Panc1 (cell line): ENCODE measurements around the gene ANKRD42. TPM values are rescaled to one million over a fixed set of nuclear protein-coding genes. Genes with fewer than 3 reads are reported as not detected.

ENCODE experiments used
- ATAC-seq: fragments of 200-7000 bp; cut with Tn5 transposase; 2 replicates; pipeline ENCODE4 v1.9.1; 2020; ENCODE audit warnings: mild to moderate bottlenecking, moderate library complexity
- BruUV-seq: library from RNA; stranded (reverse); fragments of 400-500 nt; replicated peaks from 2 replicates; lab custom pipeline; 2021; lab: Mats Ljungman, UMichigan
- CTCF ChIA-PET: fragments of 300-600 bp; sonication (Branson Sonifier 250); formaldehyde crosslinking; loops from one replicate; lab custom pipeline; 2022; ENCODE audit warnings: antibody characterized with exemption; lab: Charles Lee
- POLR2A ChIA-PET: fragments of 300-600 bp; sonication (Branson Sonifier 250); formaldehyde crosslinking; loops from one replicate; lab custom pipeline; 2022; ENCODE audit warnings: antibody characterized with exemption; lab: Charles Lee
- DNase-seq: peaks from one replicate; pipeline ENCODE4 v3.0.0-alpha.2; 2010; ENCODE audit warnings: low read depth, low spot score
- H3K27ac ChIP-seq: 2 replicates; pipeline ENCODE4 v1.5.1; 2011; ENCODE audit warnings: mild to moderate bottlenecking, low read length, inconsistent platforms
- H3K27me3 ChIP-seq: fragments of 200-500 bp; sonication (Bioruptor generic); 2 replicates; pipeline ENCODE4 v1.6.0; 2014; ENCODE audit warnings: low read length, inconsistent platforms; ENCODE audit not compliant: control insufficient read depth, insufficient read depth
- H3K36me3 ChIP-seq: fragments of 200-500 bp; sonication (Bioruptor generic); 2 replicates; pipeline ENCODE4 v1.5.1; 2014; ENCODE audit warnings: inconsistent platforms, mild to moderate bottlenecking, low read length, moderate library complexity; ENCODE audit not compliant: control insufficient read depth, insufficient read depth
- H3K4me1 ChIP-seq: 2 replicates; pipeline ENCODE4 v1.5.1; 2011; ENCODE audit warnings: inconsistent platforms, mild to moderate bottlenecking, low read length, moderate library complexity; ENCODE audit not compliant: control insufficient read depth, insufficient read depth
- H3K4me3 ChIP-seq, 2 experiments: 2 replicates each; pipeline ENCODE4 v1.5.1; 2011 to 2012; ENCODE audit warnings: low read depth in 2 of 2, low read length in 2 of 2, mild to moderate bottlenecking in 2 of 2, inconsistent platforms in 1 of 2, moderate library complexity in 1 of 2
- H3K9me3 ChIP-seq: fragments of 200-500 bp; sonication (Bioruptor generic); 2 replicates; pipeline ENCODE4 v1.5.1; 2014; ENCODE audit warnings: low read depth, mild to moderate bottlenecking, inconsistent platforms, low read length, moderate library complexity; ENCODE audit not compliant: control insufficient read depth, insufficient read depth
- POLR2AphosphoS5 ChIP-seq: IDR thresholded peaks from 2 replicates; pipeline ENCODE4 v1.6.1; 2012; ENCODE audit warnings: mild to moderate bottlenecking, low read depth, low read length, moderate library complexity
- SIN3A ChIP-seq: IDR thresholded peaks from 2 replicates; pipeline ENCODE4 v1.6.1; 2012; ENCODE audit warnings: low read depth, mild to moderate bottlenecking, low read length, moderate library complexity, borderline replicate concordance; ENCODE audit not compliant: insufficient read depth
- TCF7L2 ChIP-seq: IDR thresholded peaks from 2 replicates; pipeline ENCODE4 v1.6.1; 2011; ENCODE audit warnings: mild to moderate bottlenecking, low read depth, low read length, inconsistent platforms
- in situ Hi-C: cut with HindIII; loops from 2 replicates; pipeline ENCODE4 v1.10.0; 2016; ENCODE audit warnings: low sequenced_read_pairs, low pct_unique_long_range_greater_than_20kb
- intact Hi-C: fragments of 100-400 bp; cut with micrococcal nuclease; formaldehyde crosslinking; loops from one replicate; pipeline ENCODE4 v1.10.0; 2022; ENCODE audit not compliant: unreplicated experiment
- total RNA-seq: library from RNA; stranded (reverse); gene quantifications from one replicate; pipeline ENCODE4 v1.2.1, GENCODE V29; 2021; ENCODE audit not compliant: unreplicated experiment
- TF ChIP-seq, protein P1 (sequence below), 2 experiments: IDR thresholded peaks; 2 replicates each; pipeline ENCODE4 v1.6.1; 2011 to 2012; ENCODE audit warnings: low read depth in 2 of 2, control low read depth in 1 of 2, low read length in 1 of 2, mild to moderate bottlenecking in 1 of 2, moderate library complexity in 1 of 2; ENCODE audit not compliant: insufficient read depth in 1 of 2
- TF ChIP-seq, protein P2 (sequence below): fragments of 450-650 bp; IDR thresholded peaks from 2 replicates; pipeline ENCODE4 v1.5.1; 2017; ENCODE audit warnings: mild to moderate bottlenecking

ANKRD42 gene
- total RNA-seq, 1 experiment from 2014 or later: 14.8 TPM

DNA sequence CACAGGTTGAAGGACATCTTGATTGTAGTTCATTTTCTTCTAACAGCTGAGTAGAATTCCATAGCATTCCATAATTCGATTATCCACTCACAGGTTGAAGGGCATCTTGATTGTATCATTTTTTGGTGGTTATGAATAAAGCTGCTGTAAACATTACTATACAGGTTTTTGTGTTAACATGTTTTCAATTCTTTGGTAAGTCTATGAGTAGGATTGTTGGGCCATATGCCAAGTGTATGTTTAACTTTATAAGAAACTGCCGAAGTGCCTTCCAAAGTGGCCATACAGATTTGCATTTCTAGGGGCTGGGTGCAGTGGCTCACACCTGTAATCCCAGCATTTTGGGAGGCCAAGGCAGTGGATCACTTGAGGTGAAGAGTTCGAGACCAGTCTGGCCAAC lies 44.6 kb downstream of the ANKRD42 start:
- DNase-seq (no peak), ATAC-seq (no peak)
- H3K27me3 ChIP-seq: no peaks in the 10 kb centered on the region; the same call in 1 of the 2 replicates
- intact Hi-C loops: no loop called here
- ChIA-PET CTCF (no interaction called here), POLR2A (interaction anchor here (0.6 kb wide), 1 partner anchor 81 kb away, joined by 3 read pairs; no protein-coding TSS in a partner anchor)
- H3K9me3 ChIP-seq: no peaks in the 10 kb centered on the region
- H3K27ac ChIP-seq: no peak overlapping the region
- TF ChIP-seq POLR2AphosphoS5: no peak
- no peak for TF ChIP-seq SIN3A
- TF ChIP-seq, protein P1, sequence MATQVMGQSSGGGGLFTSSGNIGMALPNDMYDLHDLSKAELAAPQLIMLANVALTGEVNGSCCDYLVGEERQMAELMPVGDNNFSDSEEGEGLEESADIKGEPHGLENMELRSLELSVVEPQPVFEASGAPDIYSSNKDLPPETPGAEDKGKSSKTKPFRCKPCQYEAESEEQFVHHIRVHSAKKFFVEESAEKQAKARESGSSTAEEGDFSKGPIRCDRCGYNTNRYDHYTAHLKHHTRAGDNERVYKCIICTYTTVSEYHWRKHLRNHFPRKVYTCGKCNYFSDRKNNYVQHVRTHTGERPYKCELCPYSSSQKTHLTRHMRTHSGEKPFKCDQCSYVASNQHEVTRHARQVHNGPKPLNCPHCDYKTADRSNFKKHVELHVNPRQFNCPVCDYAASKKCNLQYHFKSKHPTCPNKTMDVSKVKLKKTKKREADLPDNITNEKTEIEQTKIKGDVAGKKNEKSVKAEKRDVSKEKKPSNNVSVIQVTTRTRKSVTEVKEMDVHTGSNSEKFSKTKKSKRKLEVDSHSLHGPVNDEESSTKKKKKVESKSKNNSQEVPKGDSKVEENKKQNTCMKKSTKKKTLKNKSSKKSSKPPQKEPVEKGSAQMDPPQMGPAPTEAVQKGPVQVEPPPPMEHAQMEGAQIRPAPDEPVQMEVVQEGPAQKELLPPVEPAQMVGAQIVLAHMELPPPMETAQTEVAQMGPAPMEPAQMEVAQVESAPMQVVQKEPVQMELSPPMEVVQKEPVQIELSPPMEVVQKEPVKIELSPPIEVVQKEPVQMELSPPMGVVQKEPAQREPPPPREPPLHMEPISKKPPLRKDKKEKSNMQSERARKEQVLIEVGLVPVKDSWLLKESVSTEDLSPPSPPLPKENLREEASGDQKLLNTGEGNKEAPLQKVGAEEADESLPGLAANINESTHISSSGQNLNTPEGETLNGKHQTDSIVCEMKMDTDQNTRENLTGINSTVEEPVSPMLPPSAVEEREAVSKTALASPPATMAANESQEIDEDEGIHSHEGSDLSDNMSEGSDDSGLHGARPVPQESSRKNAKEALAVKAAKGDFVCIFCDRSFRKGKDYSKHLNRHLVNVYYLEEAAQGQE (IDR thresholded peaks at IDR 0.05; ENCODE audit: insufficient read depth in 1 of 2, low read depth in 2 of 2, low read length in 1 of 2): no peak
- TF ChIP-seq, protein P2, sequence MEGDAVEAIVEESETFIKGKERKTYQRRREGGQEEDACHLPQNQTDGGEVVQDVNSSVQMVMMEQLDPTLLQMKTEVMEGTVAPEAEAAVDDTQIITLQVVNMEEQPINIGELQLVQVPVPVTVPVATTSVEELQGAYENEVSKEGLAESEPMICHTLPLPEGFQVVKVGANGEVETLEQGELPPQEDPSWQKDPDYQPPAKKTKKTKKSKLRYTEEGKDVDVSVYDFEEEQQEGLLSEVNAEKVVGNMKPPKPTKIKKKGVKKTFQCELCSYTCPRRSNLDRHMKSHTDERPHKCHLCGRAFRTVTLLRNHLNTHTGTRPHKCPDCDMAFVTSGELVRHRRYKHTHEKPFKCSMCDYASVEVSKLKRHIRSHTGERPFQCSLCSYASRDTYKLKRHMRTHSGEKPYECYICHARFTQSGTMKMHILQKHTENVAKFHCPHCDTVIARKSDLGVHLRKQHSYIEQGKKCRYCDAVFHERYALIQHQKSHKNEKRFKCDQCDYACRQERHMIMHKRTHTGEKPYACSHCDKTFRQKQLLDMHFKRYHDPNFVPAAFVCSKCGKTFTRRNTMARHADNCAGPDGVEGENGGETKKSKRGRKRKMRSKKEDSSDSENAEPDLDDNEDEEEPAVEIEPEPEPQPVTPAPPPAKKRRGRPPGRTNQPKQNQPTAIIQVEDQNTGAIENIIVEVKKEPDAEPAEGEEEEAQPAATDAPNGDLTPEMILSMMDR: no peak
- no peak for TF ChIP-seq TCF7L2
- BruUV-seq: no TSS peak
- in situ Hi-C loops: no loop called here
- no peaks in the 10 kb centered on the region for H3K36me3 ChIP-seq
- no peak overlapping the region for H3K4me3 ChIP-seq
- no peaks in the 10 kb centered on the region for H3K4me1 ChIP-seq

DNA sequence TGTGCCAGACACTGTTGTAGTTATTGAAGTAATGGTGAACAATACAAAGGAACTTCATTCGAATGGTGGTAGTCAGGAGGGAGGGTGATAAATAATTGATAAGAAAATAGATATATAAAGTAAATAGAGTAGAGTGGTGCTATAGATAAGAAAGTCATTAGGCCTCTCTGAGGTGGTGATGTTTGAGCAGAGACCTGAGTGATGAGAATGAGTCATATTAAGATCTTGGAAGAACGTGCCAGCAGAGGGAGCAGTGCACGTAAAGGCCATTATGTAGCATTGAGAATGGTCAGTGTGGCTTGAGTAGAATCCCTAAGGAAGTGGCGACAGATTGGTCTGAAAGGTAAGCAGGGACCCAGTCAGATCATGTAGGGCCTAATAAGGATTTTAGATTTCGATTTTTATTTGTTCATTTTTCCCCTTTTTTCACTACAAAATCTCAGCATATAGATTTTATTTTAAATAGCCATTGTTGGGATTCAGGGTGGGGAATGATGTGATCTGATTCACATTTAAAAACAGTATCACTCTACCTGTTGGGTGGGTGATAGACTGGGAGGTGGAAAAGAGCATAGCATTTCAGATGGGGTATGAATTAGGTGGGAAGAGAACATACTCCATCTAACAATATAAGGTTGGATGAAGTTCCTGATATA lies 47.9 kb downstream of the ANKRD42 start:
- in situ Hi-C loops (no loop called here), intact Hi-C loops (loop anchor here (2.0 to 10.0 kb wide), 2 partner anchors 157 to 575 kb away; no protein-coding TSS in a partner anchor)
- ATAC-seq: peak; percentile 98
- Histone ChIP-seq H3K4me1 (no peaks in the 10 kb centered on the region), H3K9me3 (no peaks in the 10 kb centered on the region), H3K27ac (no peak overlapping the region), H3K27me3 (no peaks in the 10 kb centered on the region), H3K36me3 (no peaks in the 10 kb centered on the region), H3K4me3 (no peak overlapping the region)
- ChIA-PET CTCF (no interaction called here), POLR2A (no interaction called here)
- BruUV-seq: no TSS peak
- TF ChIP-seq TCF7L2: no peak
- TF ChIP-seq, protein P2: peak; percentile 83
- DNase-seq: peak; percentile 51
